OCI-LY3 (cell line): ENCODE measurements around the gene WDR11.

Experiments used
- H2AFZ ChIP-seq: fragments of 200-600, 300-600 bp; shearing (Covaris generic); 2 replicates; pipeline ENCODE4 v1.6.0; 2014; ENCODE audit warnings: antibody characterized with exemption, low read depth, low read length
- H3K27ac ChIP-seq: fragments of 200-600, 300-600 bp; sonication (generic); 2 replicates; pipeline ENCODE4 v1.5.1; 2014; ENCODE audit warnings: mild to moderate bottlenecking, low read length, moderate library complexity, mixed read lengths
- H3K27me3 ChIP-seq: fragments of 200-600, 300-600 bp; sonication (generic); 2 replicates; pipeline ENCODE4 v1.6.1; 2014; ENCODE audit warnings: low read depth, low read length, mixed read lengths
- H3K36me3 ChIP-seq: fragments of 200-600, 300-600 bp; sonication (generic); replicated peaks from 2 replicates; pipeline ENCODE3; 2014; ENCODE audit warnings: low read depth, low read length, mixed read lengths
- H3K4me1 ChIP-seq: fragments of 300-600, 200-600 bp; sonication (generic); 2 replicates; pipeline ENCODE4 v1.6.1; 2014; ENCODE audit warnings: low read length, mixed read lengths
- H3K4me2 ChIP-seq: fragments of 200-600, 300-600 bp; sonication (generic); 2 replicates; pipeline ENCODE4 v1.6.1; 2014; ENCODE audit warnings: low read length, mixed read lengths
- H3K4me3 ChIP-seq: fragments of 300-600, 200-600 bp; sonication (generic); 2 replicates; pipeline ENCODE4 v1.5.1; 2014; ENCODE audit warnings: antibody characterized with exemption, mild to moderate bottlenecking, low read length, moderate library complexity
- H3K79me2 ChIP-seq: fragments of 300-600, 200-600 bp; shearing (Covaris generic); 2 replicates; pipeline ENCODE4 v1.6.1; 2014; ENCODE audit warnings: mild to moderate bottlenecking, low read length, mixed read lengths
- H3K9ac ChIP-seq: fragments of 300-600, 200-600 bp; shearing (Covaris generic); 2 replicates; pipeline ENCODE4 v1.6.0; 2014; ENCODE audit warnings: mild to moderate bottlenecking, low read length, moderate library complexity
- H3K9me3 ChIP-seq: fragments of 200-600, 300-600 bp; shearing (Covaris generic); 2 replicates; pipeline ENCODE4 v1.6.1; 2014; ENCODE audit warnings: low read length, mixed read lengths; ENCODE audit not compliant: insufficient read depth
- H4K20me1 ChIP-seq: fragments of 200-600, 300-600 bp; sonication (generic); 2 replicates; pipeline ENCODE4 v1.6.1; 2016; ENCODE audit warnings: low read length, mixed read lengths; ENCODE audit not compliant: insufficient read depth
- CTCF ChIP-seq: fragments of 200-600, 300-600 bp; sonication (generic); IDR thresholded peaks from 2 replicates; pipeline ENCODE4 v1.5.1; 2014; ENCODE audit warnings: antibody characterized with exemption, low read length, low read depth
- EZH2phosphoT487 ChIP-seq: fragments of 200-600 bp; shearing (Covaris generic); IDR thresholded peaks from 2 replicates; pipeline ENCODE4 v1.6.1; 2018; ENCODE audit warnings: antibody characterized with exemption, mixed run types, low read depth

Gene WDR11

GRCh38 chr10:120938822-120939221 is 87.7 kb downstream of the WDR11 start:
- no peaks in the 10 kb centered on the region for H3K79me2 ChIP-seq

DNA sequence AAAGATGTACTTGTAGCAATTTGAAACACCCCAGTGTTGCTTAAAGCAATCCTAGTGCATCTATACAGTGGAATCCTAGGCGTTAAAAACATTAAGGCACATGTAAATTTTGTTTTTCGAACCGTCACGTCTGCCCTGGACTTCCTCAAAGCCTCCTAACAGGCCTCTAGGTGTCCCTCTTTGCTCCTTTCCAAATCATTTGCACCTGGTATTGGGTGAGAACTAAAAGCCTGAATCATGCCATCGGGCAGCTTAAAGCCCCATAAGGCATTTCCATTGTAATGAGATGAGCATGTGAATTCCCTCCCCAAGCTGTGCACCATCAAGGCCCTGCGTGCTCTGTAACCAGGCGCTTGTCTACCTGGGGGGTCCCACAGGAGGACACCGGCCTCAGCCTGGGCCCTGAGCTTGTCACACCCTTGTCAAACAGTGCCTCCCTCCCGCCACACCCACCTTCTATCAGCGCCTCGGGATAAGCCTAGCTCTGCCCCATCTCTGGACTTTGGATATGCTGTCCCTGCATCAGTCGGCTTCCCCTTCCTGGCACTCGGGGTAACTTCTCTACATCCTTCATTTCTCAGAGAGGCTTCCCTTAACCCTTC is 89.2 kb downstream of the WDR11 start:
- Histone ChIP-seq H4K20me1 (no peaks in the 10 kb centered on the region), H3K36me3 (no peaks in the 10 kb centered on the region), H3K27me3 (no peaks in the 10 kb centered on the region), H3K9me3 (no peaks in the 10 kb centered on the region), H3K4me1 (peaks cover 7% of the 10 kb centered on the region; the same call in 1 of the 2 replicates), H3K79me2 (no peaks in the 10 kb centered on the region), H3K9ac (no peak overlapping the region), H3K4me3 (no peak overlapping the region), H3K27ac (no peak overlapping the region), H2AFZ (no peak overlapping the region), H3K4me2 (no peak overlapping the region)
- TF ChIP-seq EZH2phosphoT487 (no peak), CTCF (no peak; the same call in 1 of the 2 replicates)

More at GRCh38 chr10:120938822-120939221, 87.7 kb downstream of the WDR11 start:
- Histone ChIP-seq H3K9ac (no peak overlapping the region), H4K20me1 (no peaks in the 10 kb centered on the region), H3K27ac (no peak overlapping the region), H3K27me3 (no peaks in the 10 kb centered on the region), H2AFZ (no peak overlapping the region), H3K4me3 (no peak overlapping the region), H3K4me1 (peaks cover 7% of the 10 kb centered on the region; the same call in 1 of the 2 replicates), H3K36me3 (no peaks in the 10 kb centered on the region), H3K4me2 (no peak overlapping the region), H3K9me3 (no peaks in the 10 kb centered on the region)
- TF ChIP-seq CTCF (no peak), EZH2phosphoT487 (no peak)

DNA sequence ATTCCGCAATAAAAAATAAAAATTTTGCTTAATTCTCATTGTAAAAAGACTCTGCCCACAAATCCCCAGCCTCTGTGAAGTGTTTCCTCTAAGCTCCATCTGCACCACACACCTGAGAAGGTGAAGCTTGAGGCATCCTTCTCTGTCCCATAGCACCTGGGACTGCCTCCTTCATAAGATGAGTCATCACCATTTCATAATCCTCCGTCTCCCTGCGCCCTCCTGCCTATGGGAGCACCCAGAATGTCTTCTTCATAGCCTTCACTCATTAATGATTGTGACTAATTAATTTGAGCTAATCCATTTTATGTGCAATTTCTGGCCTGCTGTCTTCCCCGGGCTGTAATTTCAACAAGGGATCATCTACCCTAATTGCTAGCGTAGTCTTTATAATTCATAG is 90.3 kb downstream of the WDR11 start:
- no peak overlapping the region for H3K4me2 ChIP-seq
- no peaks in the 10 kb centered on the region for H3K27me3 ChIP-seq
- no peak overlapping the region for H3K4me3 ChIP-seq
- no peaks in the 10 kb centered on the region for H4K20me1 ChIP-seq
- no peaks in the 10 kb centered on the region for H3K79me2 ChIP-seq
- H2AFZ ChIP-seq, result no peak overlapping the region
- TF ChIP-seq EZH2phosphoT487 (no peak), CTCF (no peak)
- H3K36me3 ChIP-seq, result no peaks in the 10 kb centered on the region
- peaks cover 7% of the 10 kb centered on the region; the same call in 1 of the 2 replicates for H3K4me1 ChIP-seq
- H3K9ac ChIP-seq, result no peak overlapping the region
- no peaks in the 10 kb centered on the region for H3K9me3 ChIP-seq
- H3K27ac ChIP-seq, result no peak overlapping the region

DNA sequence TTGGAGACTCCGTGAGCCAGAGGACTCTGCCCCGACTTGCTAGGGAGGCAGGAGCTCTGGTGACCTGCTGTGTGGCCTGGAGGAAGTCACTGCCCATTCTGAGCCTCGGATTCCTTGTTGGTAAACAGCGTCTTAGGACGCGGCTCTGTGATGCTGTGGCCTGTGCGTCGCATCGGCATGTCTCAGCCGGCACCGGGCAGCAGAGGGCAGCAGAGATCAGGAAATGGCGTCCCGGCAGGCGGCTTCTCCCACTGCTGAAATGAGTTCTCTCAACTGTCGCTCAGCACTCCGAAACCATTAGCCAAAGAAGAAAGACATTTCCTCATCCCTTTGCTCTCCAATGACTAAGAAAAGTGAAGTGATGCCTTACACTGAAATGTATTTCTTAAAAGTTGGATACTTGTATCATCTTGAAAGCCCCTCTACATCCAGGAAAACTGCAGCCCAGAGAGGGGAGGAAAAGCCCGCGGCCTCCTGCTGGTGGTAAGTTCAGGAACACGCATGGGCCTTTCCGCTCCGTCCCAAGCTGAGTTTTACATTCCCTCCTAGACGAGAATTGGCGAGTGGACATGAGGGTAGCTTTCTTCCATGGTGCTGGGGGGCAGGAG is 91.7 kb downstream of the WDR11 start:
- TF ChIP-seq EZH2phosphoT487 (no peak), CTCF (peak; percentile 71)
- Histone ChIP-seq H3K4me1 (peaks cover 7% of the 10 kb centered on the region; the same call in 1 of the 2 replicates), H3K27me3 (no peaks in the 10 kb centered on the region), H3K4me2 (peak overlapping the region; percentile 66), H3K79me2 (no peaks in the 10 kb centered on the region), H3K9me3 (no peaks in the 10 kb centered on the region), H3K36me3 (no peaks in the 10 kb centered on the region), H2AFZ (peak overlapping the region; percentile 66; the same call in 1 of the 2 replicates), H3K9ac (peak overlapping the region; percentile 9; the same call in 1 of the 2 replicates), H3K27ac (no peak overlapping the region), H4K20me1 (no peaks in the 10 kb centered on the region), H3K4me3 (peak overlapping the region; percentile 60)
